GM23338 (cell line): Measurements from ENCODE around the gene GGA1. TPM values are rescaled to one million over a fixed set of nuclear protein-coding genes. Genes with fewer than 3 reads are reported as not detected.

Experiments
- ATAC-seq: fragments of 200-7000 bp; cut with Tn5 transposase; 3 replicates; pipeline ENCODE4 v1.9.1; 2020
- DNase-seq: peaks from one replicate; pipeline ENCODE4 v3.0.0-alpha.2; 2015; ENCODE audit warnings: low spot score
- H2AFZ ChIP-seq: fragments of 200-600 bp; sonication (generic); 2 replicates; pipeline ENCODE4 v1.8.0; 2016; ENCODE audit warnings: antibody characterized with exemption, mild to moderate bottlenecking, moderate library complexity
- H3F3A ChIP-seq: fragments of 200-600 bp; sonication (generic); replicated peaks from 2 replicates; pipeline ENCODE4 v1.8.0; 2017; ENCODE audit warnings: antibody characterized with exemption, mixed run types, low read depth
- H3K27ac ChIP-seq: fragments of 200-600 bp; sonication (generic); 2 replicates; pipeline ENCODE4 v1.6.1; 2016; ENCODE audit warnings: low read depth
- H3K27me3 ChIP-seq: fragments of 200-600 bp; sonication (generic); 2 replicates; pipeline ENCODE4 v1.8.0; 2016; ENCODE audit warnings: mild to moderate bottlenecking, mixed run types, moderate library complexity; ENCODE audit not compliant: insufficient read depth
- H3K36me3 ChIP-seq: fragments of 200-600 bp; sonication (generic); 2 replicates; pipeline ENCODE4 v1.8.0; 2016; ENCODE audit warnings: mild to moderate bottlenecking; ENCODE audit not compliant: insufficient read depth
- H3K4me1 ChIP-seq: fragments of 200-600 bp; sonication (generic); 2 replicates; pipeline ENCODE4 v1.8.0; 2016; ENCODE audit warnings: mild to moderate bottlenecking, moderate library complexity; ENCODE audit not compliant: insufficient read depth
- H3K4me2 ChIP-seq: fragments of 200-600 bp; sonication (generic); 2 replicates; pipeline ENCODE4 v1.7.1; 2017; ENCODE audit warnings: mixed run types
- H3K4me3 ChIP-seq: fragments of 200-600 bp; sonication (generic); 2 replicates; pipeline ENCODE4 v1.6.1; 2016; ENCODE audit warnings: mixed run types
- H3K79me2 ChIP-seq: fragments of 200-600 bp; sonication (generic); replicated peaks from 2 replicates; pipeline ENCODE4 v1.8.0; 2017; ENCODE audit warnings: mild to moderate bottlenecking; ENCODE audit not compliant: insufficient read depth
- H3K9me2 ChIP-seq: fragments of 200-600 bp; sonication (generic); 2 replicates; pipeline ENCODE4 v1.8.0; 2017; ENCODE audit not compliant: insufficient read depth
- H4K20me1 ChIP-seq: fragments of 200-600 bp; sonication (generic); replicated peaks from 2 replicates; pipeline ENCODE4 v1.8.0; 2017; ENCODE audit warnings: mild to moderate bottlenecking; ENCODE audit not compliant: insufficient read depth
- H3K27ac Mint-ChIP-seq: 2 replicates; pipeline ENCODE4 v1.8.0; 2020; ENCODE audit warnings: inconsistent platforms, mild to moderate bottlenecking, moderate library complexity, mixed read lengths
- H3K27me3 Mint-ChIP-seq: 3 replicates; pipeline ENCODE4 v1.8.0; 2022; ENCODE audit warnings: low read depth, mild to moderate bottlenecking, moderate library complexity, mixed read lengths, inconsistent platforms; ENCODE audit not compliant: insufficient read depth, poor library complexity
- H3K36me3 Mint-ChIP-seq: 3 replicates; pipeline ENCODE4 v1.8.0; 2021; ENCODE audit warnings: low read depth, mild to moderate bottlenecking, inconsistent platforms, moderate library complexity, mixed read lengths
- H3K4me1 Mint-ChIP-seq: 3 replicates; pipeline ENCODE4 v1.8.0; 2020; ENCODE audit warnings: mild to moderate bottlenecking, inconsistent platforms, mixed read lengths
- H3K4me3 Mint-ChIP-seq: 3 replicates; pipeline ENCODE4 v1.8.0; 2021; ENCODE audit warnings: moderate library complexity, mild to moderate bottlenecking, inconsistent platforms, mixed read lengths
- H3K9me3 Mint-ChIP-seq: 3 replicates; pipeline ENCODE4 v1.8.0; 2020; ENCODE audit warnings: moderate library complexity, mild to moderate bottlenecking, inconsistent platforms, mixed read lengths
- CREB1 ChIP-seq: fragments of 250-450 bp; sonication (Bioruptor Pico); IDR thresholded peaks from 2 replicates; pipeline ENCODE4 v1.5.0; 2020; ENCODE audit warnings: low read depth, mild to moderate bottlenecking, moderate library complexity
- EZH2 ChIP-seq: fragments of 200-600 bp; sonication (generic); IDR thresholded peaks from one replicate; pipeline ENCODE4 v1.8.0; 2017; ENCODE audit warnings: antibody characterized with exemption, mild to moderate bottlenecking, low read depth; ENCODE audit not compliant: unreplicated experiment
- EZH2phosphoT487 ChIP-seq: fragments of 200-600 bp; sonication (generic); IDR thresholded peaks from one replicate; pipeline ENCODE4 v1.8.1; 2018; ENCODE audit warnings: antibody characterized with exemption; ENCODE audit not compliant: unreplicated experiment
- JUNB ChIP-seq: IDR thresholded peaks from one replicate; pipeline ENCODE4 v1.6.1; 2016; ENCODE audit warnings: antibody characterized with exemption; ENCODE audit not compliant: unreplicated experiment
- NANOG ChIP-seq: IDR thresholded peaks from 2 replicates; pipeline ENCODE4 v1.6.1; 2016; ENCODE audit warnings: antibody characterized with exemption, borderline replicate concordance
- POLR2AphosphoS5 ChIP-seq: IDR thresholded peaks from 2 replicates; pipeline ENCODE4 v1.6.1; 2016; ENCODE audit warnings: antibody characterized with exemption, low read depth
- STAT1 ChIP-seq: IDR thresholded peaks from one replicate; pipeline ENCODE4 v1.6.1; 2016; ENCODE audit warnings: antibody characterized with exemption; ENCODE audit not compliant: unreplicated experiment
- ZNF114 ChIP-seq: fragments of 250-450 bp; sonication (Bioruptor Pico); IDR thresholded peaks from 2 replicates; pipeline ENCODE4 v1.5.0; 2020; ENCODE audit warnings: mild to moderate bottlenecking, moderate library complexity
- ZNF331 ChIP-seq: fragments of 250-450 bp; sonication (Bioruptor Pico); IDR thresholded peaks from 2 replicates; pipeline ENCODE4 v1.5.0; 2020; ENCODE audit warnings: low read depth, mild to moderate bottlenecking, moderate library complexity
- polyA plus RNA-seq: library from polyadenylated mRNA; unstranded; fragments of >200 nt; fragmentation: Nextera tagmentation; extraction: Ambion mirVana; gene quantifications from 2 replicates; pipeline ENCODE4 v1.2.1, GENCODE V29; 2016
- total RNA-seq: library from RNA; depleted of rRNA; stranded (reverse); fragments of >200 nt; shearing (Covaris generic); gene quantifications from 2 replicates; pipeline ENCODE4 v1.2.3, GENCODE V29; 2014
- TF ChIP-seq, protein P1 (sequence below): IDR thresholded peaks from 2 replicates; pipeline ENCODE4 v1.6.1; 2016; ENCODE audit warnings: antibody characterized with exemption
- TF ChIP-seq, protein P2 (sequence below): fragments of 250-450 bp; sonication (Bioruptor Pico); IDR thresholded peaks from 2 replicates; pipeline ENCODE4 v1.5.0; 2020; ENCODE audit warnings: mild to moderate bottlenecking, moderate library complexity
- TF ChIP-seq, protein P3 (sequence below): IDR thresholded peaks from one replicate; pipeline ENCODE4 v1.6.1; 2018; ENCODE audit warnings: antibody characterized with exemption; ENCODE audit not compliant: unreplicated experiment
- TF ChIP-seq, protein P4 (sequence below), 2 experiments: fragments of 200-600 bp in 1 of 2; sonication (generic) in 1 of 2; conservative IDR thresholded peaks; 2 replicates each; pipeline versions ENCODE4 v1.5.1 to v1.6.1; 2016 to 2017; ENCODE audit warnings: antibody characterized with exemption in 2 of 2, low read depth in 2 of 2, mild to moderate bottlenecking in 2 of 2, moderate library complexity in 1 of 2

Gene GGA1
- total and polyA plus RNA-seq, 2 experiments from 2014 or later: 36.9 to 57.1 TPM

DNA sequence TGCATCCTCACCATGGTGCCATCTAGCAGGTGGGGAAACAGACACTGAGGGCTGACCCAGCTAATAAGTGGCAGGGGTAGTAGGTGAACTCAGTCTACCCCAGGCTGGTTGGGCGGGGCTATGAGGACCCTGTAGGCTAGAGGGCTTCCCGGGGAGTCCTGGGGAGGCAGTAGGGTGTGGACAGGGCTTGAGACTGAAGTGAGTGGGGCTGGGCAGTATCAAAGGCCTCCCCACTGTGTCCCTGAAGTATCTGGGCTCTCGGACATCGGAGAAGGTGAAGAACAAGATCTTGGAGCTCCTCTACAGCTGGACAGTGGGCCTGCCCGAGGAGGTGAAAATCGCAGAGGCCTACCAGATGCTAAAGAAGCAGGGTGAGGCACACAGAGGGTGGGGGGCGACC lies 11.4 kb downstream of the GGA1 start:
- H3K27me3 Mint-ChIP-seq: peaks cover 8% of the 10 kb centered on the region
- no peaks in the 10 kb centered on the region for H3K79me2 ChIP-seq
- no peaks in the 10 kb centered on the region for H3K27me3 ChIP-seq
- H2AFZ ChIP-seq: no peak overlapping the region
- H3K4me3 Mint-ChIP-seq: no peak overlapping the region
- H3K4me3 ChIP-seq: no peak overlapping the region
- TF ChIP-seq STAT1: no peak
- TF ChIP-seq ZNF114 (CRISPR knock-in tag): no peak
- TF ChIP-seq ZNF331 (CRISPR knock-in tag): no peak
- TF ChIP-seq, protein P1, sequence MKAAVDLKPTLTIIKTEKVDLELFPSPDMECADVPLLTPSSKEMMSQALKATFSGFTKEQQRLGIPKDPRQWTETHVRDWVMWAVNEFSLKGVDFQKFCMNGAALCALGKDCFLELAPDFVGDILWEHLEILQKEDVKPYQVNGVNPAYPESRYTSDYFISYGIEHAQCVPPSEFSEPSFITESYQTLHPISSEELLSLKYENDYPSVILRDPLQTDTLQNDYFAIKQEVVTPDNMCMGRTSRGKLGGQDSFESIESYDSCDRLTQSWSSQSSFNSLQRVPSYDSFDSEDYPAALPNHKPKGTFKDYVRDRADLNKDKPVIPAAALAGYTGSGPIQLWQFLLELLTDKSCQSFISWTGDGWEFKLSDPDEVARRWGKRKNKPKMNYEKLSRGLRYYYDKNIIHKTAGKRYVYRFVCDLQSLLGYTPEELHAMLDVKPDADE: no peak
- TF ChIP-seq POLR2AphosphoS5: no peak
- TF ChIP-seq, protein P2, sequence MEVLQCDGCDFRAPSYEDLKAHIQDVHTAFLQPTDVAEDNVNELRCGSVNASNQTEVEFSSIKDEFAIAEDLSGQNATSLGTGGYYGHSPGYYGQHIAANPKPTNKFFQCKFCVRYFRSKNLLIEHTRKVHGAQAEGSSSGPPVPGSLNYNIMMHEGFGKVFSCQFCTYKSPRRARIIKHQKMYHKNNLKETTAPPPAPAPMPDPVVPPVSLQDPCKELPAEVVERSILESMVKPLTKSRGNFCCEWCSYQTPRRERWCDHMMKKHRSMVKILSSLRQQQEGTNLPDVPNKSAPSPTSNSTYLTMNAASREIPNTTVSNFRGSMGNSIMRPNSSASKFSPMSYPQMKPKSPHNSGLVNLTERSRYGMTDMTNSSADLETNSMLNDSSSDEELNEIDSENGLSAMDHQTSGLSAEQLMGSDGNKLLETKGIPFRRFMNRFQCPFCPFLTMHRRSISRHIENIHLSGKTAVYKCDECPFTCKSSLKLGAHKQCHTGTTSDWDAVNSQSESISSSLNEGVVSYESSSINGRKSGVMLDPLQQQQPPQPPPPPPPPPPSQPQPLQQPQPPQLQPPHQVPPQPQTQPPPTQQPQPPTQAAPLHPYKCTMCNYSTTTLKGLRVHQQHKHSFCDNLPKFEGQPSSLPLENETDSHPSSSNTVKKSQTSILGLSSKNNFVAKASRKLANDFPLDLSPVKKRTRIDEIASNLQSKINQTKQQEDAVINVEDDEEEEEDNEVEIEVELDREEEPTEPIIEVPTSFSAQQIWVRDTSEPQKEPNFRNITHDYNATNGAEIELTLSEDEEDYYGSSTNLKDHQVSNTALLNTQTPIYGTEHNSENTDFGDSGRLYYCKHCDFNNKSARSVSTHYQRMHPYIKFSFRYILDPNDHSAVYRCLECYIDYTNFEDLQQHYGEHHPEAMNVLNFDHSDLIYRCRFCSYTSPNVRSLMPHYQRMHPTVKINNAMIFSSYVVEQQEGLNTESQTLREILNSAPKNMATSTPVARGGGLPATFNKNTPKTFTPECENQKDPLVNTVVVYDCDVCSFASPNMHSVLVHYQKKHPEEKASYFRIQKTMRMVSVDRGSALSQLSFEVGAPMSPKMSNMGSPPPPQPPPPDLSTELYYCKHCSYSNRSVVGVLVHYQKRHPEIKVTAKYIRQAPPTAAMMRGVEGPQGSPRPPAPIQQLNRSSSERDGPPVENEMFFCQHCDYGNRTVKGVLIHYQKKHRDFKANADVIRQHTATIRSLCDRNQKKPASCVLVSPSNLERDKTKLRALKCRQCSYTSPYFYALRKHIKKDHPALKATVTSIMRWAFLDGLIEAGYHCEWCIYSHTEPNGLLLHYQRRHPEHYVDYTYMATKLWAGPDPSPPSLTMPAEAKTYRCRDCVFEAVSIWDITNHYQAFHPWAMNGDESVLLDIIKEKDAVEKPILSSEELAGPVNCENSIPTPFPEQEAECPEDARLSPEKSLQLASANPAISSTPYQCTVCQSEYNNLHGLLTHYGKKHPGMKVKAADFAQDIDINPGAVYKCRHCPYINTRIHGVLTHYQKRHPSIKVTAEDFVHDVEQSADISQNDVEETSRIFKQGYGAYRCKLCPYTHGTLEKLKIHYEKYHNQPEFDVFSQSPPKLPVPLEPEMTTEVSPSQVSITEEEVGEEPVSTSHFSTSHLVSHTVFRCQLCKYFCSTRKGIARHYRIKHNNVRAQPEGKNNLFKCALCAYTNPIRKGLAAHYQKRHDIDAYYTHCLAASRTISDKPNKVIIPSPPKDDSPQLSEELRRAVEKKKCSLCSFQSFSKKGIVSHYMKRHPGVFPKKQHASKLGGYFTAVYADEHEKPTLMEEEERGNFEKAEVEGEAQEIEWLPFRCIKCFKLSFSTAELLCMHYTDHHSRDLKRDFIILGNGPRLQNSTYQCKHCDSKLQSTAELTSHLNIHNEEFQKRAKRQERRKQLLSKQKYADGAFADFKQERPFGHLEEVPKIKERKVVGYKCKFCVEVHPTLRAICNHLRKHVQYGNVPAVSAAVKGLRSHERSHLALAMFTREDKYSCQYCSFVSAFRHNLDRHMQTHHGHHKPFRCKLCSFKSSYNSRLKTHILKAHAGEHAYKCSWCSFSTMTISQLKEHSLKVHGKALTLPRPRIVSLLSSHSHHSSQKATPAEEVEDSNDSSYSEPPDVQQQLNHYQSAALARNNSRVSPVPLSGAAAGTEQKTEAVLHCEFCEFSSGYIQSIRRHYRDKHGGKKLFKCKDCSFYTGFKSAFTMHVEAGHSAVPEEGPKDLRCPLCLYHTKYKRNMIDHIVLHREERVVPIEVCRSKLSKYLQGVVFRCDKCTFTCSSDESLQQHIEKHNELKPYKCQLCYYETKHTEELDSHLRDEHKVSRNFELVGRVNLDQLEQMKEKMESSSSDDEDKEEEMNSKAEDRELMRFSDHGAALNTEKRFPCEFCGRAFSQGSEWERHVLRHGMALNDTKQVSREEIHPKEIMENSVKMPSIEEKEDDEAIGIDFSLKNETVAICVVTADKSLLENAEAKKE (CRISPR knock-in tag): no peak
- TF ChIP-seq, protein P3, sequence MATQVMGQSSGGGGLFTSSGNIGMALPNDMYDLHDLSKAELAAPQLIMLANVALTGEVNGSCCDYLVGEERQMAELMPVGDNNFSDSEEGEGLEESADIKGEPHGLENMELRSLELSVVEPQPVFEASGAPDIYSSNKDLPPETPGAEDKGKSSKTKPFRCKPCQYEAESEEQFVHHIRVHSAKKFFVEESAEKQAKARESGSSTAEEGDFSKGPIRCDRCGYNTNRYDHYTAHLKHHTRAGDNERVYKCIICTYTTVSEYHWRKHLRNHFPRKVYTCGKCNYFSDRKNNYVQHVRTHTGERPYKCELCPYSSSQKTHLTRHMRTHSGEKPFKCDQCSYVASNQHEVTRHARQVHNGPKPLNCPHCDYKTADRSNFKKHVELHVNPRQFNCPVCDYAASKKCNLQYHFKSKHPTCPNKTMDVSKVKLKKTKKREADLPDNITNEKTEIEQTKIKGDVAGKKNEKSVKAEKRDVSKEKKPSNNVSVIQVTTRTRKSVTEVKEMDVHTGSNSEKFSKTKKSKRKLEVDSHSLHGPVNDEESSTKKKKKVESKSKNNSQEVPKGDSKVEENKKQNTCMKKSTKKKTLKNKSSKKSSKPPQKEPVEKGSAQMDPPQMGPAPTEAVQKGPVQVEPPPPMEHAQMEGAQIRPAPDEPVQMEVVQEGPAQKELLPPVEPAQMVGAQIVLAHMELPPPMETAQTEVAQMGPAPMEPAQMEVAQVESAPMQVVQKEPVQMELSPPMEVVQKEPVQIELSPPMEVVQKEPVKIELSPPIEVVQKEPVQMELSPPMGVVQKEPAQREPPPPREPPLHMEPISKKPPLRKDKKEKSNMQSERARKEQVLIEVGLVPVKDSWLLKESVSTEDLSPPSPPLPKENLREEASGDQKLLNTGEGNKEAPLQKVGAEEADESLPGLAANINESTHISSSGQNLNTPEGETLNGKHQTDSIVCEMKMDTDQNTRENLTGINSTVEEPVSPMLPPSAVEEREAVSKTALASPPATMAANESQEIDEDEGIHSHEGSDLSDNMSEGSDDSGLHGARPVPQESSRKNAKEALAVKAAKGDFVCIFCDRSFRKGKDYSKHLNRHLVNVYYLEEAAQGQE: no peak
- TF ChIP-seq, protein P4, sequence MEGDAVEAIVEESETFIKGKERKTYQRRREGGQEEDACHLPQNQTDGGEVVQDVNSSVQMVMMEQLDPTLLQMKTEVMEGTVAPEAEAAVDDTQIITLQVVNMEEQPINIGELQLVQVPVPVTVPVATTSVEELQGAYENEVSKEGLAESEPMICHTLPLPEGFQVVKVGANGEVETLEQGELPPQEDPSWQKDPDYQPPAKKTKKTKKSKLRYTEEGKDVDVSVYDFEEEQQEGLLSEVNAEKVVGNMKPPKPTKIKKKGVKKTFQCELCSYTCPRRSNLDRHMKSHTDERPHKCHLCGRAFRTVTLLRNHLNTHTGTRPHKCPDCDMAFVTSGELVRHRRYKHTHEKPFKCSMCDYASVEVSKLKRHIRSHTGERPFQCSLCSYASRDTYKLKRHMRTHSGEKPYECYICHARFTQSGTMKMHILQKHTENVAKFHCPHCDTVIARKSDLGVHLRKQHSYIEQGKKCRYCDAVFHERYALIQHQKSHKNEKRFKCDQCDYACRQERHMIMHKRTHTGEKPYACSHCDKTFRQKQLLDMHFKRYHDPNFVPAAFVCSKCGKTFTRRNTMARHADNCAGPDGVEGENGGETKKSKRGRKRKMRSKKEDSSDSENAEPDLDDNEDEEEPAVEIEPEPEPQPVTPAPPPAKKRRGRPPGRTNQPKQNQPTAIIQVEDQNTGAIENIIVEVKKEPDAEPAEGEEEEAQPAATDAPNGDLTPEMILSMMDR (conservative IDR thresholded peaks at IDR 0.05; ENCODE audit: low read depth in 2 of 2): no peak
- TF ChIP-seq EZH2phosphoT487: no peak
- no peak for TF ChIP-seq NANOG
- TF ChIP-seq EZH2: no peak
- no peak for TF ChIP-seq JUNB
- no peak for TF ChIP-seq CREB1 (CRISPR knock-in tag)
- ATAC-seq (no peak), DNase-seq (no peak)
- H3K9me3 Mint-ChIP-seq: no peaks in the 10 kb centered on the region; the same call in 1 of the 3 replicates
- peaks cover 4% of the 10 kb centered on the region; the same call in 1 of the 2 replicates for H4K20me1 ChIP-seq
- peaks cover 30% of the 10 kb centered on the region for H3K36me3 Mint-ChIP-seq
- H3K4me1 ChIP-seq: no peaks in the 10 kb centered on the region
- peaks cover 11% of the 10 kb centered on the region; the same call in 1 of the 2 replicates for H3F3A ChIP-seq
- peaks cover 2% of the 10 kb centered on the region for H3K4me1 Mint-ChIP-seq
- no peak overlapping the region for H3K27ac Mint-ChIP-seq
- no peaks in the 10 kb centered on the region for H3K9me2 ChIP-seq
- H3K27ac ChIP-seq: no peak overlapping the region
- no peak overlapping the region for H3K4me2 ChIP-seq
- H3K36me3 ChIP-seq: peaks cover 6% of the 10 kb centered on the region; the same call in 1 of the 2 replicates
